ENCODE measurements around the gene CAND2. TPM values are rescaled to one million over a fixed set of nuclear protein-coding genes. Genes with fewer than 3 reads are reported as not detected.
A peak's percentile ranks its signal among the peaks of the same experiment; 100 is the strongest.

CAND2 gene
- total and polyA plus RNA-seq, 2 experiments from 2014 or later = 0.43 to 0.53 TPM

GRCh38 chr3:12758025-12758781 is 38.3 kb upstream of the CAND2 start:
- 41 to 47% methylated on average over 5 of the region's 5 CpGs for whole genome bisulfite sequencing, 2 experiments (ENCODE audit: low coverage in 1 of 2, low lambda C conversion rate in 2 of 2, missing lambda C conversion rate in 2 of 2)
- Histone ChIP-seq H3K4me2 (ENCODE audit: unreplicated experiment) (no peak overlapping the region), H4K20me1 (ENCODE audit: insufficient read depth) (no peaks in the 10 kb centered on the region), H3K9ac (peak overlapping the region; percentile 61), H2AFZ (peak overlapping the region; percentile 88), H3F3A (ENCODE audit: insufficient read depth) (peaks cover 6% of the 10 kb centered on the region; the same call in 1 of the 2 replicates), H3K79me2 (ENCODE audit: insufficient read depth) (no peaks in the 10 kb centered on the region), H3K27ac (peak overlapping the region; percentile 53), H3K9me3 (ENCODE audit: low read depth) (no peaks in the 10 kb centered on the region), H3K36me3 (ENCODE audit: low read depth) (no peaks in the 10 kb centered on the region), H3K4me1 (ENCODE audit: insufficient read depth) (peaks cover 11% of the 10 kb centered on the region), H3K4me3 (no peak overlapping the region), H3K9me2 (ENCODE audit: insufficient read depth) (no peaks in the 10 kb centered on the region), H3K27me3 (replicated peaks; ENCODE audit: insufficient read depth) (no peaks in the 10 kb centered on the region)
- in situ Hi-C loops (cut with MboI) = no loop called here
- TF ChIP-seq EZH2 (IDR thresholded peaks at IDR 0.05; ENCODE audit: insufficient read depth, poor library complexity, severe bottlenecking) (no peak), EZH2phosphoT487 (IDR thresholded peaks at IDR 0.05; ENCODE audit: insufficient read depth, low read depth) (no peak)
- DNase-seq = peak; percentile 83

GRCh38 chr3:12759097-12759679 is 37.3 kb upstream of the CAND2 start, which contains the start of gene TMEM40:
Gene TMEM40 (minus strand): TSS chr3:12759259. CDS start chr3:12749832, 9,427 bp downstream.
- in situ Hi-C loops (cut with MboI) = no loop called here
- Histone ChIP-seq H3K4me2 (ENCODE audit: unreplicated experiment) (no peak within 1 kb of the TSS), H3K27ac (peak within 1 kb of the TSS; percentile 53), H4K20me1 (ENCODE audit: insufficient read depth) (no peaks in the 10 kb centered on the region), H3K9me3 (ENCODE audit: low read depth) (no peaks in the 10 kb centered on the region), H3K9ac (peak within 1 kb of the TSS; percentile 61), H2AFZ (peak within 1 kb of the TSS; percentile 88), H3K9me2 (ENCODE audit: insufficient read depth) (no peaks in the 10 kb centered on the region), H3K4me1 (ENCODE audit: insufficient read depth) (peaks cover 15% of the 10 kb centered on the region), H3K27me3 (replicated peaks; ENCODE audit: insufficient read depth) (no peaks in the 10 kb centered on the region), H3K36me3 (ENCODE audit: low read depth) (no peaks in the 10 kb centered on the region), H3K4me3 (no peak within 1 kb of the TSS), H3K79me2 (ENCODE audit: insufficient read depth) (no peaks in the 10 kb centered on the region), H3F3A (ENCODE audit: insufficient read depth) (peaks cover 6% of the 10 kb centered on the region; the same call in 1 of the 2 replicates)
- no peak for DNase-seq
- TF ChIP-seq EZH2phosphoT487 (IDR thresholded peaks at IDR 0.05; ENCODE audit: insufficient read depth, low read depth) (no peak), EZH2 (IDR thresholded peaks at IDR 0.05; ENCODE audit: insufficient read depth, poor library complexity, severe bottlenecking) (no peak)
- WGBS, 2 experiments (ENCODE audit: low coverage in 1 of 2, low lambda C conversion rate in 2 of 2, missing lambda C conversion rate in 2 of 2) = 97 to 98% methylated on average over 10 of the region's 10 CpGs

GRCh38 chr3:12759693-12760565 is 36.6 kb upstream of the CAND2 start:
- Histone ChIP-seq H3K4me1 (ENCODE audit: insufficient read depth) (peaks cover 15% of the 10 kb centered on the region), H3K27ac (no peak overlapping the region), H3K9ac (no peak overlapping the region), H3K4me2 (ENCODE audit: unreplicated experiment) (no peak overlapping the region), H3F3A (ENCODE audit: insufficient read depth) (peaks cover 6% of the 10 kb centered on the region; the same call in 1 of the 2 replicates), H4K20me1 (ENCODE audit: insufficient read depth) (no peaks in the 10 kb centered on the region), H3K36me3 (ENCODE audit: low read depth) (no peaks in the 10 kb centered on the region), H3K27me3 (replicated peaks; ENCODE audit: insufficient read depth) (no peaks in the 10 kb centered on the region), H3K9me2 (ENCODE audit: insufficient read depth) (no peaks in the 10 kb centered on the region), H2AFZ (no peak overlapping the region), H3K9me3 (ENCODE audit: low read depth) (no peaks in the 10 kb centered on the region), H3K79me2 (ENCODE audit: insufficient read depth) (no peaks in the 10 kb centered on the region), H3K4me3 (no peak overlapping the region)
- in situ Hi-C loops (cut with MboI) = no loop called here
- DNase-seq = no peak
- no peak for TF ChIP-seq EZH2phosphoT487 (IDR thresholded peaks at IDR 0.05; ENCODE audit: insufficient read depth, low read depth)
- TF ChIP-seq EZH2 (IDR thresholded peaks at IDR 0.05; ENCODE audit: insufficient read depth, poor library complexity, severe bottlenecking) = no peak
- 78 to 92% methylated on average over 5 to 8 of the region's 8 CpGs for WGBS, 2 experiments (ENCODE audit: low coverage in 1 of 2, low lambda C conversion rate in 2 of 2, missing lambda C conversion rate in 2 of 2)

- in situ Hi-C loops (cut with MboI) = no loop called here
- Histone ChIP-seq H3K36me3 (ENCODE audit: low read depth) (no peaks in the 10 kb centered on the region), H3K4me3 (no peak overlapping the region), H3K27ac (no peak overlapping the region), H3K27me3 (replicated peaks; ENCODE audit: insufficient read depth) (no peaks in the 10 kb centered on the region), H3K4me2 (ENCODE audit: unreplicated experiment) (no peak overlapping the region), H3F3A (ENCODE audit: insufficient read depth) (no peaks in the 10 kb centered on the region), H2AFZ (no peak overlapping the region), H3K4me1 (ENCODE audit: insufficient read depth) (peaks cover 4% of the 10 kb centered on the region), H3K79me2 (ENCODE audit: insufficient read depth) (no peaks in the 10 kb centered on the region), H3K9ac (no peak overlapping the region), H4K20me1 (ENCODE audit: insufficient read depth) (no peaks in the 10 kb centered on the region), H3K9me2 (ENCODE audit: insufficient read depth) (no peaks in the 10 kb centered on the region), H3K9me3 (ENCODE audit: low read depth) (no peaks in the 10 kb centered on the region)
- TF ChIP-seq EZH2phosphoT487 (IDR thresholded peaks at IDR 0.05; ENCODE audit: insufficient read depth, low read depth) (no peak), EZH2 (IDR thresholded peaks at IDR 0.05; ENCODE audit: insufficient read depth, poor library complexity, severe bottlenecking) (no peak)
- no peak for DNase-seq
- WGBS, 2 experiments (ENCODE audit: low coverage in 1 of 2, low lambda C conversion rate in 2 of 2, missing lambda C conversion rate in 2 of 2) = 79 to 86% methylated on average over 8 of the region's 8 CpGs
These were observed 32.2 kb upstream of the CAND2 start for GRCh38 chr3:12764171-12764776.
